NAMALWA (cell line): ENCODE measurements around the gene SLC7A4.

Source experiments
- DNase-seq: peaks from one replicate; pipeline ENCODE4 v3.0.0-alpha.2; 2015; ENCODE audit warnings: low spot score

The SLC7A4 gene

GRCh38 chr22:20986365-20986764, 46.0 kb downstream of the SLC7A4 start:
- no peak for DNase-seq

- no peak for DNase-seq
Observed at GRCh38 chr22:20985720-20986119, 46.6 kb downstream of the SLC7A4 start.

GRCh38 chr22:20983081-20983771, 49.1 kb downstream of the SLC7A4 start:
- no peak for DNase-seq

GRCh38 chr22:20982563-20982882, 49.8 kb downstream of the SLC7A4 start:
- no peak for DNase-seq

- peak; percentile 77 for DNase-seq
Observed at GRCh38 chr22:20981787-20982562, 50.4 kb downstream of the SLC7A4 start, which contains the start of gene LZTR1. Gene LZTR1 (plus strand): TSS chr22:20982297. CDS start chr22:20982372, 75 bp downstream.

- no peak for DNase-seq
Observed at GRCh38 chr22:20980938-20981722, 51.2 kb downstream of the SLC7A4 start.

GRCh38 chr22:20980523-20980922, 51.8 kb downstream of the SLC7A4 start:
- no peak for DNase-seq

- DNase-seq: no peak
Observed at GRCh38 chr22:20979940-20980453, 52.4 kb downstream of the SLC7A4 start.

- peak; percentile 35 for DNase-seq
Observed at GRCh38 chr22:20979243-20979809, 53.0 kb downstream of the SLC7A4 start.
